ENCODE results near the gene SMTNL1.

SMTNL1 gene

GRCh38 chr11:57508341-57509170, 28.8 kb upstream of the SMTNL1 start:
- in situ Hi-C loops (cut with MboI; ENCODE audit: low pct_unique_long_range_greater_than_20kb, low sequenced_read_pairs, unreplicated experiment): loop anchor here (25.0 kb wide), 1 partner anchor 146 kb away; no protein-coding TSS in a partner anchor
- TF ChIP-seq CTCF (IDR thresholded peaks at IDR 0.05; ENCODE audit: extremely low read depth, insufficient read depth, missing control alignments): no peak
- no peak for DNase-seq (ENCODE audit: low spot score)

GRCh38 chr11:57511741-57512430, 25.5 kb upstream of the SMTNL1 start:
- TF ChIP-seq CTCF (IDR thresholded peaks at IDR 0.05; ENCODE audit: extremely low read depth, insufficient read depth, missing control alignments): no peak
- no peak for DNase-seq (ENCODE audit: low spot score)
- in situ Hi-C loops (cut with MboI; ENCODE audit: low pct_unique_long_range_greater_than_20kb, low sequenced_read_pairs, unreplicated experiment): loop anchor here (25.0 kb wide), 1 partner anchor 150 kb away; no protein-coding TSS in a partner anchor

- in situ Hi-C loops (cut with MboI; ENCODE audit: low pct_unique_long_range_greater_than_20kb, low sequenced_read_pairs, unreplicated experiment): loop anchor here (25.0 kb wide), 1 partner anchor 151 kb away; no protein-coding TSS in a partner anchor
- DNase-seq (ENCODE audit: low spot score): peak; percentile 7
- TF ChIP-seq CTCF (IDR thresholded peaks at IDR 0.05; ENCODE audit: extremely low read depth, insufficient read depth, missing control alignments): no peak
These were observed 24.5 kb upstream of the SMTNL1 start for GRCh38 chr11:57512646-57513451.

GRCh38 chr11:57513452-57513795, 24.0 kb upstream of the SMTNL1 start:
- DNase-seq (ENCODE audit: low spot score): no peak
- no peak for TF ChIP-seq CTCF (IDR thresholded peaks at IDR 0.05; ENCODE audit: extremely low read depth, insufficient read depth, missing control alignments)
- in situ Hi-C loops (cut with MboI; ENCODE audit: low pct_unique_long_range_greater_than_20kb, low sequenced_read_pairs, unreplicated experiment): loop anchor here (25.0 kb wide), 1 partner anchor 151 kb away; no protein-coding TSS in a partner anchor

GRCh38 chr11:57513911-57514537, 23.4 kb upstream of the SMTNL1 start:
- peak; percentile 58 for DNase-seq (ENCODE audit: low spot score)
- in situ Hi-C loops (cut with MboI; ENCODE audit: low pct_unique_long_range_greater_than_20kb, low sequenced_read_pairs, unreplicated experiment): loop anchor here (25.0 kb wide), 1 partner anchor 152 kb away; no protein-coding TSS in a partner anchor
- TF ChIP-seq CTCF (IDR thresholded peaks at IDR 0.05; ENCODE audit: extremely low read depth, insufficient read depth, missing control alignments): no peak

All from GM13977 (cell line).